ENCODE data around the gene TMEM185B.
A peak's percentile ranks its signal among the peaks of the same experiment; 100 is the strongest.
"Not testable (repeated sequence)": the region's sequence is repeated elsewhere in the genome, so short reads cannot be mapped to it uniquely, and the experiment has no call there.

The TMEM185B gene

DNA sequence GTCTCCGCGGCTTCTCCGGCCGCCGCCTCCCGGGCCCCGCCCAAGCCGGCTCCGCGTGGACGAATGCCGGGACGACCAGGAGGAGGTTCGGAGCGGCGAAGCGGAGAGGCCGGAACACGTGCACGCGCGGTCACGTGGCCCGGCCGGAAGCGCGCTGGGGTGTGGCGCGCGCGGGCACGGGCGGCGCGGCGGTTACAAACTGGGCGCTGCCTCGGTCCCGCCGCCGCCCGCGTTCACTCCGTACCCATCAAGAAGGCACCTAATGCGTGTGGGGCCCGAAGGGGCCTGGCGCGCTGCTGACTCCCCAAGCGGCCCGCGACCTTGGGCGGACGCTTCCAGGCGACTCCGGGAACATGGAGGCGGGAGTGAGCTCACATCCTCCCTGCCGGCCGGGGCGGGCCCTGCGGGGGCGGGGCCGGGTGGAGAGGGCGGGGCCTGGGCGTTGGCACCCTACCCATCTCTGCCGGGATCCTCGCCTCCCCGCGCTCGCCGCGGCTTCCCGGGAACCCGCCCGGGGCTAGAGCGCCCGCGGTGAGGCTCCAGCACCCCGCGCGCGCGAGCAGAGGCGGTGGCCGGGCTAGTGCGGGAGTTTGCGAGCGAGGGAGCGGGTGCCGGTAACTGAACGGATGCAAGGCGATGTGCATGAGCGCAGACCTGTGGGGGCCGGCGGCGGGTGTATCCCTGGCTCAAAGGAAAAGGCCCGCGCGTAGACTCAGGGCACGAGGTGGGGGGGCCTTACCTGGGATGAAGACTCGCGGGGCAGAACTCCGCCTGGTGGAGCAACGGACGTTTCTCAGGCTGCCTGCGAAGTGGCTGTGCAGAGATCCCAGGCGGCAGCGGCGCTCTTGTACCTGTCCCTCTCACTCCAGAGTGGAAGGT is at the start of gene TMEM185B:
Gene TMEM185B (minus strand): TSS at position 367 of the 879 bp plus-strand sequence. CDS start 424 bp downstream, outside the sequence.
- peak; percentile 92 for DNase-seq
- Mint-ChIP-seq H3K27ac (peak within 1 kb of the TSS; percentile 92), H3K36me3 (peaks cover 67% of the 10 kb centered on the region), H3K27me3 (no peaks in the 10 kb centered on the region), H3K4me1 (peaks cover 73% of the 10 kb centered on the region), H3K9me3 (peaks cover 5% of the 10 kb centered on the region), H3K4me3 (peak within 1 kb of the TSS; percentile 81)
- CTCF ChIA-PET, result interaction anchor here (1.1 to 2.7 kb wide), 2 partner anchors 17 to 89 kb away, joined by 5 to 8 read pairs; no protein-coding TSS in a partner anchor

DNA sequence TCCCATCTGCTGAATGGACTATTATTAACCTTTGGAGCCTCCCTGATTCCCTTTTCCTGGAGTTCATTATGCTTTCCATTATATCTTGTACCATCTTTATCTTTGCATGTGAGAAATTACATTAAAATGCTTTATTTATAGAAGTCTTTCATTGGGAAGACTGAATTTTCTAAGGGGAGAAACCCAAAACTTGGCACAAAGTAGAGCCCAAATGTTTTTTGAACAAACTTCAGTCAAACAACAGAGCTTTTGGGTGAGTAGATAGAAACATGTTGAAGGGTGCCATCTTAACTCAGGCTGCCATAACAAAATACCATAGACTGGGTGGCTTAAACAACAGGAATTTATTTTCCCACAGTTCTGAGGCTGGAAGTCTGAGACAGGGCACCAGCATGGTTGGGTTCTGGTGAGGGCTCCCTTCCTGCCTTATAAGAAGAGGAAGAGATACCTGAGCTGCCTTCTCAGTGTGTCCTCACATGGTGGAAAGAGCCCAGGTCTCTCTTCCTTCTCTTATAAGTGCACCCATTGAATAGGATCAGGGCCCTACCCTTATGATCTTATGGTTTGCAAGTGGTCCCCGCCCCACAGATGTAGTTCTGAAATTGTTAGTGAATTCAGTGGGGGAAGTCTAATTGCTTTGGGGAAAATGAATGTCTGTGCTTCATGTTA is 48.6 kb upstream of the TMEM185B start:
- no peaks in the 10 kb centered on the region for H3K27me3 Mint-ChIP-seq
- H3K27ac Mint-ChIP-seq, result no peak overlapping the region
- H3K36me3 Mint-ChIP-seq, result peaks cover 67% of the 10 kb centered on the region
- CTCF ChIA-PET, result interaction anchor here (0.7 kb wide), 1 partner anchor 12 kb away, joined by 3 read pairs; no protein-coding TSS in a partner anchor
- no peak overlapping the region for H3K4me3 Mint-ChIP-seq
- no peak for DNase-seq
- peaks cover 44% of the 10 kb centered on the region for H3K4me1 Mint-ChIP-seq
- H3K9me3 Mint-ChIP-seq, result peaks cover 16% of the 10 kb centered on the region

- H3K9me3 Mint-ChIP-seq, result peaks cover 9% of the 10 kb centered on the region
- H3K36me3 Mint-ChIP-seq, result peaks cover 65% of the 10 kb centered on the region
- CTCF ChIA-PET, result interaction anchor here (0.7 kb wide), 2 partner anchors 8 to 94 kb away, joined by 3 read pairs; no protein-coding TSS in a partner anchor
Observed at GRCh38 chr2:120269816-120270215, 46.6 kb upstream of the TMEM185B start.

GRCh38 chr2:120269076-120269744 is 46.0 kb upstream of the TMEM185B start:
- H3K36me3 Mint-ChIP-seq, result peaks cover 65% of the 10 kb centered on the region
- no peak overlapping the region for H3K27ac Mint-ChIP-seq
- peaks cover 9% of the 10 kb centered on the region for H3K9me3 Mint-ChIP-seq
- no peak for DNase-seq
- CTCF ChIA-PET, result interaction anchor here (0.7 kb wide), 1 partner anchor 93 kb away, joined by 3 read pairs; no protein-coding TSS in a partner anchor
- no peaks in the 10 kb centered on the region for H3K27me3 Mint-ChIP-seq
- peaks cover 54% of the 10 kb centered on the region for H3K4me1 Mint-ChIP-seq
- no peak overlapping the region for H3K4me3 Mint-ChIP-seq

More at GRCh38 chr2:120269816-120270215, 46.6 kb upstream of the TMEM185B start:
- H3K27me3 Mint-ChIP-seq, result no peaks in the 10 kb centered on the region
- peaks cover 53% of the 10 kb centered on the region for H3K4me1 Mint-ChIP-seq
- H3K4me3 Mint-ChIP-seq, result no peak overlapping the region
- DNase-seq, result no peak
- H3K27ac Mint-ChIP-seq, result no peak overlapping the region

GRCh38 chr2:120267348-120267747 is 44.1 kb upstream of the TMEM185B start:
- H3K4me3 Mint-ChIP-seq, result no peak overlapping the region

DNA sequence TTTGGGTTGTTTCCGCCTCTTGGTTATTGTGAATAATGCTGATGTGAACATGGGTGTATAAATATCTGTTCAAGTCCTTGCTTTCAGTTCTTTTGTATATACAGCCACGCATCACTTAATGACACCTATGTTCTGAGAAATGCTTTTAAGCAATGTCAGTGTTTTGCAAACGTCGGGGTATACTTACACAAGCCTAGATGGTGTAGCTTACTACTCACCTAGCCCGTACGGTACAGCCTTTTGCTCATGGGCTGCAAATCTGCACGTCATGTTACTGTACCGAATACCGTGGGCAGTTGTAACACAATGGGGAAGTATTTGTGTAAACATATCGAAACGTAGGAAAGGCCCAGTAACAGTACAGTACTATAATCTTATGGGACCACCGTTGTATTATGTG is 41.8 kb upstream of the TMEM185B start:
- CTCF ChIA-PET, result no interaction called here
- no peak for DNase-seq
- H3K4me3 Mint-ChIP-seq, result no peak overlapping the region
- no peak overlapping the region for H3K27ac Mint-ChIP-seq
- H3K9me3 Mint-ChIP-seq, result peaks cover 3% of the 10 kb centered on the region
- peaks cover 28% of the 10 kb centered on the region for H3K4me1 Mint-ChIP-seq
- H3K36me3 Mint-ChIP-seq, result peaks cover 32% of the 10 kb centered on the region
- H3K27me3 Mint-ChIP-seq, result no peaks in the 10 kb centered on the region

More at GRCh38 chr2:120267348-120267747, 44.1 kb upstream of the TMEM185B start:
- Mint-ChIP-seq H3K9me3 (peaks cover 6% of the 10 kb centered on the region), H3K4me1 (peaks cover 45% of the 10 kb centered on the region), H3K27ac (no peak overlapping the region), H3K27me3 (no peaks in the 10 kb centered on the region), H3K36me3 (peaks cover 50% of the 10 kb centered on the region)
- CTCF ChIA-PET, result interaction anchor here (1.0 kb wide), 1 partner anchor 46 kb away, joined by 3 read pairs; no protein-coding TSS in a partner anchor
- DNase-seq, result no peak

DNA sequence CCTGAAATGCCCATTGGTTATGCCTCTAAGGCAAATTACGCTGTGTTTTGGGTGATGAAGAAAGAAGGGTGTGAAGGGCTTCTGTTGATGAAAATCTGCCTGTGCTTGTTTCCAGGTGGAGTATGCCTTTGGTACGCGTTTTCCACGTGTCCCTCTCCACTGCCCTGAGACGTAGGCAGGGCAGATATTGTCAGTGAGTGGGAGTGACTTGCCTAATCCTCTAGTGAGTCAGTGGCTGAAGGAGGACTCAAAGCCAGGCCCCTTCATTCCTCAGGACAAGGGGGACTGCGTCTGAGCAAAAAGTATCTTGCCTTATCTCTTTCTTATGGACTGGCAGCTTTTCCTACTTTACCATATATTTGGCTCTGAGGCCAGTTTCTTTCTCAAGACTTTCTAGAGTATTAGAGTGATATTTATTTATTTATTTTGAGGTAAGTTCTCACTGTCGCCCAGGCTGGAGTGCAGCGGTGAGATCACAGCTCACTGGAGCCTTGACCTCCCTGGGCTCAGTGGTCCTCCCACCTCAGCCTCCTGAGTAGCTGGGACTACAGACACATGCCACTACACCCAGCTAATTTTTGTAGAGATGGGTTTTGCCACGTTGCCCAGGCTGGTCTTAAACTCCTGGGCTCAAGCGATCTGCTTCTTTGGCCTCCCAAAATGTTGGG is 39.7 kb upstream of the TMEM185B start:
- CTCF ChIA-PET, result interaction anchor here (1.3 kb wide), 1 partner anchor 50 kb away, joined by 3 read pairs; no protein-coding TSS in a partner anchor
- Mint-ChIP-seq H3K4me3 (no peak overlapping the region), H3K4me1 (peaks cover 25% of the 10 kb centered on the region), H3K27ac (no peak overlapping the region), H3K27me3 (no peaks in the 10 kb centered on the region), H3K9me3 (peaks cover 9% of the 10 kb centered on the region), H3K36me3 (peaks cover 31% of the 10 kb centered on the region)
- no peak for DNase-seq

DNA sequence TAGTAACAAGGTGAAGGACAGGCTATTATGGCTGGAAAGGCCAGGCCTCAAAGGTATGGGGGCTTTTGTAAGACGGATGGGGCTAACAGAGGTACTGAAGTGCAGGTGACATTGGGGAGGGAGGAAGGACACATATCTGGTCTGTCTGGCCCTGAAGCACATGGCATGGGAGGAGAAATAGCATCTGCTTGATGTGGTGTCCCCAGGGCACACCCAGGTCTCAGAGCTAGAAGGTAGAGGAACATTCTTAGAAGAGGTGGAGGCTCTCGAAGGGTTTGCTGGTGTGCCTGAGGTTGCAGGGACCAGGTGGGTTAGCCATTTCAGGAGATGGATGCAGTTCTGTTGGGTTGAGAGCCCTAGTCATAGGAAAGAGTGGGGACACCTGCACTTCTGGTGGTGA is 39.0 kb upstream of the TMEM185B start:
- peaks cover 34% of the 10 kb centered on the region for H3K36me3 Mint-ChIP-seq
- H3K4me1 Mint-ChIP-seq, result peaks cover 33% of the 10 kb centered on the region
- no peak overlapping the region for H3K27ac Mint-ChIP-seq
- H3K9me3 Mint-ChIP-seq, result peaks cover 13% of the 10 kb centered on the region
- DNase-seq, result peak; percentile 38
- no peak overlapping the region for H3K4me3 Mint-ChIP-seq
- CTCF ChIA-PET, result interaction anchor here (1.3 kb wide), 1 partner anchor 51 kb away, joined by 3 read pairs; no protein-coding TSS in a partner anchor
- no peaks in the 10 kb centered on the region for H3K27me3 Mint-ChIP-seq

- H3K9me3 Mint-ChIP-seq, result peaks cover 13% of the 10 kb centered on the region
- peaks cover 36% of the 10 kb centered on the region for H3K36me3 Mint-ChIP-seq
- H3K27ac Mint-ChIP-seq, result no peak overlapping the region
Observed at GRCh38 chr2:120261387-120262006, 38.3 kb upstream of the TMEM185B start.

DNA sequence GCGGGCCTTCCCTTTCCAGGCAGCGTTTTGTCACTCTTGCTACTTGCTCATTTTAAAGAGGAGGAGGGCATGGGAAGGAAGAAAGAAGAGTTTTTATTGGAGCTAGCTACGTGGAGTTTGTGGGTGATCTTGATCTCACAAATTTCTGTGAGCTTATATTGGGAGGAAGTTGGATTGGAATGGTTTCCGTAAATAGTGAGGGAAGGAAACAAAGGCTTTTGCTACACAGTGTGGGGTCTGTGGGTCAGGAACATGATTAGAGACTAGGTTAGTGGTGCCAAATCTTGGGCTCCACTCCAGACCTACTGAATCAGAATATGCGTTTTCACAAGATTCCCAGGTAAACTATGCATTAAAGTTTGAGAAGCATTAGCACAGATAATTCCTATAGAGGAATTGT is 37.5 kb upstream of the TMEM185B start:
- Mint-ChIP-seq H3K36me3 (peaks cover 43% of the 10 kb centered on the region), H3K27me3 (no peaks in the 10 kb centered on the region), H3K4me1 (peaks cover 43% of the 10 kb centered on the region), H3K9me3 (peaks cover 18% of the 10 kb centered on the region), H3K27ac (no peak overlapping the region), H3K4me3 (no peak overlapping the region)
- CTCF ChIA-PET, result interaction anchor here (0.9 kb wide), 1 partner anchor 52 kb away, joined by 3 read pairs; no protein-coding TSS in a partner anchor
- no peak for DNase-seq

More at GRCh38 chr2:120261387-120262006, 38.3 kb upstream of the TMEM185B start:
- DNase-seq, result peak; percentile 45
- H3K4me3 Mint-ChIP-seq, result no peak overlapping the region
- CTCF ChIA-PET, result interaction anchor here (0.9 to 1.3 kb wide), 2 partner anchors 52 kb away, joined by 3 read pairs; no protein-coding TSS in a partner anchor
- H3K4me1 Mint-ChIP-seq, result peaks cover 35% of the 10 kb centered on the region
- H3K27me3 Mint-ChIP-seq, result no peaks in the 10 kb centered on the region

DNA sequence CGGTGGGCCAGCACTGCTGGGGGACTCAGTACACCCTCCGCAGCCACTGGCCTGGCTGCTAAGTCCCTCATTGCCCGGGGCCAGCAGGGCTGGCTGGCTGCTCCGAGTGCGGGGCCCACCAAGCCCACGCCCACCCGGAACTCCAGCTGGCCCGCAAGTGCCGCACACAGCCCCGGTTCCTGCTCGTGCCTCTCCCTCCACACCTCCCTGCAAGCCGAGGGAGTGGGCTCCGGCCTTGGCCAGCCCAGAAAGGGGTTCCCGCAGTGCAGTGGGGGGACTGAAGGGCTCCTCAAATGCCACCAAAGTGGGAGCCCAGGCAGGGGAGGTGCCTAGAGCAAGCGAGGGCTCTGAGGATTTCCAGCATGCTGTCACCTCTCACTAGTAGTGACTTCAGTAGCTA is 36.7 kb upstream of the TMEM185B start:
- H3K27me3 Mint-ChIP-seq, DNase-seq, CTCF ChIA-PET, H3K27ac Mint-ChIP-seq, H3K4me3 Mint-ChIP-seq: not testable (repeated sequence)
- peaks cover 45% of the 10 kb centered on the region for H3K4me1 Mint-ChIP-seq
- peaks cover 18% of the 10 kb centered on the region for H3K9me3 Mint-ChIP-seq
- H3K36me3 Mint-ChIP-seq, result peaks cover 48% of the 10 kb centered on the region

DNA sequence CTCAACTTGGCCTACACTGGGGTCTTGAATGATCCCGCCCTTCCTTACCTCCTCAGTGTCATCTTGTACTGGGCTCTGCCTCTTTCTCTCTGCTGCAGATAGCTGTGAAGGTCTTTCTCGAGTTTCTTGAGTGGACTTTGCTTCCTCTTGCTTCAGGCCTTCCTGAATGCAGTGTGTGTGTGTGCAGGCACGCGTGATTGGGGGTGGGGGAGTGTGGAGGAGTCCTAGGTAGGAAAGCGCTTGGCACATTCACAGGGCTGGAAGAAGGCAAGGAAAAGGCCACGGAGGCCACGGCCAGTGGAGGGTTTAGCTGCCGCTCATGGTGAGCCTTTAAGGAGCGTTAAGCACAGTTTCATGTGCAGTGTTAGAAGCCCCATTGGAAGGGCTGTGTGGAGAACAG is 35.0 kb upstream of the TMEM185B start:
- Mint-ChIP-seq H3K9me3 (peaks cover 18% of the 10 kb centered on the region), H3K27ac (no peak overlapping the region), H3K36me3 (peaks cover 49% of the 10 kb centered on the region), H3K27me3 (no peaks in the 10 kb centered on the region), H3K4me1 (peaks cover 55% of the 10 kb centered on the region), H3K4me3 (no peak overlapping the region)
- CTCF ChIA-PET, result interaction anchor here (0.6 kb wide), 1 partner anchor 55 kb away, joined by 3 read pairs; no protein-coding TSS in a partner anchor
- no peak for DNase-seq

DNA sequence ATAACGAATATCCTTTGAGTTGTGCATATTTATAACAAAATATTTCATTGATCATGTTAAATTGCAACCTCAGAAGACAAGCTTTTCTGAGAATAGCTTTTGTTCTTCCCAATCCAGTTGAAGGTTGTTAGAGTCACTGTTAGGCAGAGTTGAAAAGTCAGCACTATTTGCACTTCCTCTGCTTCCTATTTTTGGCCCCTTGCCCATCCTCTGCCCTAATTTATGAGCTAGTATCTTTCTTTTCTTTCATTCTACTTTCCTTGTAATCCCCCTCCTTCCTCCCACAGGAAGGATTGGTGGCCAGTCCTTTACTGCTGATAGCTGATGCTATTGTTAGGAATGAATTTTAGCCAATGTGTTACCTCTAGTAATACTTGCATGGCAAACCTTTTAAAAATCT is 34.3 kb upstream of the TMEM185B start:
- H3K4me3 Mint-ChIP-seq, result no peak overlapping the region
- DNase-seq, result no peak
- CTCF ChIA-PET, result interaction anchor here (1.0 kb wide), 1 partner anchor 56 kb away, joined by 6 read pairs; no protein-coding TSS in a partner anchor
- H3K36me3 Mint-ChIP-seq, result peaks cover 49% of the 10 kb centered on the region
- no peaks in the 10 kb centered on the region for H3K27me3 Mint-ChIP-seq
- H3K9me3 Mint-ChIP-seq, result peaks cover 18% of the 10 kb centered on the region
- peaks cover 55% of the 10 kb centered on the region for H3K4me1 Mint-ChIP-seq
- H3K27ac Mint-ChIP-seq, result no peak overlapping the region

Data from activated naive CD4-positive, alpha-beta T cell treated with anti-CD3 and anti-CD28 coated beads, Interleukin-2, amount 10 ng/mL, durations not matched to agents 7 days and 5 days (primary cell).